ENCODE results near the gene DMRTC2. TPM values are rescaled to one million over a fixed set of nuclear protein-coding genes. Genes with fewer than 3 reads are reported as not detected.

DMRTC2 gene
- total and polyA plus RNA-seq, 2 of the 8 experiments (the other 6 are each of a cell fraction or from before 2014, with no cell fraction given): not detected

- no peak for TF ChIP-seq CREB1 (IDR thresholded peaks at IDR 0.05)
- no peak for TF ChIP-seq EP300 (IDR thresholded peaks at IDR 0.05; ENCODE audit: borderline replicate concordance in 1 of 2, low read depth in 2 of 2, low read length in 2 of 2)
- TF ChIP-seq GTF2F1 (IDR thresholded peaks at IDR 0.05; ENCODE audit: borderline replicate concordance, low read depth, low read length): no peak
- no peak for TF ChIP-seq SRF (IDR thresholded peaks at IDR 0.05; ENCODE audit: low read depth, low read length)
- TF ChIP-seq RBBP5 (IDR thresholded peaks at IDR 0.05; ENCODE audit: borderline replicate concordance, low read depth, low read length): no peak
- TF ChIP-seq JUN (IDR thresholded peaks at IDR 0.05; ENCODE audit: low read depth, low read length): no peak
- no peak for TF ChIP-seq RFX5 (IDR thresholded peaks at IDR 0.05; ENCODE audit: borderline replicate concordance, low read depth, low read length)
- no peak for TF ChIP-seq ZNF274 (IDR thresholded peaks at IDR 0.05; ENCODE audit: borderline replicate concordance, extremely low read depth, low read length)
- TF ChIP-seq BCL11A (IDR thresholded peaks at IDR 0.05; ENCODE audit: low read depth in 2 of 2, low read length in 2 of 2): no peak
- no peak for TF ChIP-seq CEBPB (IDR thresholded peaks at IDR 0.05; ENCODE audit: low read depth, low read length)
- no peak for TF ChIP-seq HDAC2 (IDR thresholded peaks at IDR 0.05; ENCODE audit: borderline replicate concordance in 1 of 2, low read depth in 2 of 2, low read length in 2 of 2)
- TF ChIP-seq POLR2A (IDR thresholded peaks at IDR 0.05; ENCODE audit: control extremely low read depth in 1 of 2, low read depth in 2 of 2, low read length in 2 of 2): no peak
- Histone ChIP-seq H2BK12ac (ENCODE audit: low read depth, low read length) (no peak overlapping the region), H3K4me3 (ENCODE audit: extremely low read depth in 1 of 4, insufficient read depth in 2 of 4, low read depth in 3 of 4, low read length in 4 of 4) (no peak overlapping the region), H3K27ac (ENCODE audit: low read depth, low read length) (no peak overlapping the region), H4K8ac (ENCODE audit: extremely low read depth, insufficient read depth, low read length) (no peak overlapping the region), H3K27me3 (replicated peaks in 1 of 4; ENCODE audit: control insufficient read depth in 3 of 4, extremely low read depth in 1 of 4, insufficient read depth in 3 of 4, low read length in 3 of 4) (no peaks in the 10 kb centered on the region; a peak in 1 of 7 replicates), H3K9me3 (ENCODE audit: insufficient read depth in 2 of 2, low read depth in 1 of 2, low read length in 1 of 2) (peaks cover 18 to 57% of the 10 kb centered on the region in 2 experiments), H2BK20ac (ENCODE audit: low read length) (no peak overlapping the region), H3K56ac (replicated peaks; ENCODE audit: insufficient read length, low read depth, low read length) (no peak overlapping the region), H3K23me2 (ENCODE audit: low read depth, low read length) (no peaks in the 10 kb centered on the region), H2BK15ac (ENCODE audit: low read length) (no peak overlapping the region), H3K4me2 (ENCODE audit: insufficient read depth in 1 of 2, low read depth in 2 of 2, low read length in 2 of 2) (no peak overlapping the region), H2AK5ac (ENCODE audit: low read depth, low read length) (no peak overlapping the region), H4K20me1 (replicated peaks in 1 of 2; ENCODE audit: control insufficient read depth in 1 of 2, insufficient read depth in 2 of 2, low read length in 2 of 2) (no peaks in the 10 kb centered on the region), H3K23ac (ENCODE audit: insufficient read length) (no peak overlapping the region), H3K4ac (replicated peaks; ENCODE audit: insufficient read length, low read depth, low read length) (no peak overlapping the region), H3K36me3 (ENCODE audit: control insufficient read depth in 2 of 4, insufficient read depth in 4 of 4, low read length in 3 of 4) (no peaks in the 10 kb centered on the region), H2BK120ac (replicated peaks; ENCODE audit: low read depth, low read length) (no peak overlapping the region), H4K91ac (replicated peaks; ENCODE audit: insufficient read length, low read length) (no peak overlapping the region), H2AFZ (ENCODE audit: low read length) (no peak overlapping the region), H3K79me1 (ENCODE audit: low read depth, low read length) (no peaks in the 10 kb centered on the region), H4K5ac (ENCODE audit: insufficient read length, low read depth, low read length) (no peak overlapping the region), H3K18ac (ENCODE audit: extremely low read depth, low read length) (no peak overlapping the region), H3K14ac (ENCODE audit: insufficient read length) (no peak overlapping the region), H3K9ac (replicated peaks in 1 of 4; ENCODE audit: extremely low read depth in 1 of 4, low read depth in 3 of 4, low read length in 3 of 4) (no peak overlapping the region), H2BK5ac (ENCODE audit: low read depth, low read length) (no peak overlapping the region), H3K4me1 (replicated peaks in 1 of 4; ENCODE audit: control insufficient read depth in 3 of 4, insufficient read depth in 4 of 4, low read length in 3 of 4) (no peaks in the 10 kb centered on the region), H3K79me2 (ENCODE audit: control insufficient read depth in 1 of 2, insufficient read depth in 2 of 2, low read length in 2 of 2) (no peaks in the 10 kb centered on the region)
- CTCF ChIA-PET (ENCODE audit: partially characterized antibody): no interaction called here
- DNase-seq (ENCODE audit: low read depth in 1 of 2, low spot score in 2 of 2) (no peak), FAIRE-seq (no peak)
- 65% methylated on average over 1 of the region's 1 CpG; no CpG with 5 or more reads in 1 of the 2 experiments for WGBS, 2 experiments (ENCODE audit: extremely low coverage in 1 of 2, insufficient coverage in 1 of 2, insufficient read length in 1 of 2, insufficient replicate concordance in 2 of 2, low coverage in 1 of 2, low lambda C conversion rate in 2 of 2, missing lambda C conversion rate in 1 of 2)
- POLR2A ChIA-PET (ENCODE audit: partially characterized antibody): no interaction called here
Observed at GRCh38 chr19:41796901-41797300, 47.9 kb upstream of the DMRTC2 start.
